ENCODE measurements around the gene RASSF8. TPM values are rescaled to one million over a fixed set of nuclear protein-coding genes. Genes with fewer than 3 reads are reported as not detected.

Gene RASSF8
- total RNA-seq, 1 experiment from 2014 or later = 9.2 TPM

DNA sequence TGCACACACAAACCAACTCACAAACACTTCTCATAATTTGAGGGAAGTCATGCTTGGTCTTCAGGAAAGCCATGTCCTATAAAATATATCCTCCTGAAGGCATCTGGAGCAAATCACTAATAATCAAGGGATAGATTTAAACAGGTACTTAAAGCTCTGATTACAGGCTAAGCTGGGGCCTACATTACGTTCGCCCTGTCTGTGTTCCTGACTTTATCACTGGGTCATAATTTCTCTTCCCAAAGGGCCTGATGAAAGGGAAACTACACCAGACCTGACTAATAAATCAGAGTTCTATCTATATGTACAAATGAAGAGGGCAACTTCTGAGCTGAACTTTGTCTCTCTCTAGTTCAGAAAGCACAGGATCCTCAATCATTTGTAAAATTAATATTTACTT is 43.9 kb upstream of the RASSF8 start:
- Histone ChIP-seq H3K36me3 (ENCODE audit: control insufficient read depth in 1 of 2, insufficient read depth in 2 of 2, low read length in 2 of 2) (no peaks in the 10 kb centered on the region), H2AFZ (ENCODE audit: low read depth, low read length, poor library complexity, severe bottlenecking) (no peak overlapping the region), H3K9ac (ENCODE audit: low read length) (no peak overlapping the region), H3K4me1 (ENCODE audit: control insufficient read depth in 1 of 2, insufficient read depth in 2 of 2, low read length in 2 of 2) (no peaks in the 10 kb centered on the region), H3K27ac (ENCODE audit: low read depth, low read length) (no peak overlapping the region), H3K4me2 (ENCODE audit: low read length) (no peak overlapping the region), H3K9me3 (ENCODE audit: control insufficient read depth in 1 of 2, insufficient read depth in 1 of 2, low read depth in 1 of 2, low read length in 2 of 2) (no peaks in the 10 kb centered on the region), H3K9me2 (ENCODE audit: insufficient read depth) (no peaks in the 10 kb centered on the region), H4K20me1 (ENCODE audit: insufficient read depth) (no peaks in the 10 kb centered on the region), H3K4me3 (replicated peaks in 1 of 2; ENCODE audit: low read depth in 1 of 2, low read length in 2 of 2) (no peak overlapping the region), H3K79me2 (ENCODE audit: insufficient read depth, low read length) (no peaks in the 10 kb centered on the region), H3K27me3 (ENCODE audit: insufficient read depth, low read length) (no peaks in the 10 kb centered on the region)
- RAD21 ChIA-PET (ENCODE audit: low non-redundant PET in 1 of 2, low total read pairs in 2 of 2, uncharacterized antibody in 2 of 2, unreplicated experiment in 2 of 2) = no interaction called here
- POLR2A ChIA-PET = no interaction called here
- TF ChIP-seq, protein P1, sequence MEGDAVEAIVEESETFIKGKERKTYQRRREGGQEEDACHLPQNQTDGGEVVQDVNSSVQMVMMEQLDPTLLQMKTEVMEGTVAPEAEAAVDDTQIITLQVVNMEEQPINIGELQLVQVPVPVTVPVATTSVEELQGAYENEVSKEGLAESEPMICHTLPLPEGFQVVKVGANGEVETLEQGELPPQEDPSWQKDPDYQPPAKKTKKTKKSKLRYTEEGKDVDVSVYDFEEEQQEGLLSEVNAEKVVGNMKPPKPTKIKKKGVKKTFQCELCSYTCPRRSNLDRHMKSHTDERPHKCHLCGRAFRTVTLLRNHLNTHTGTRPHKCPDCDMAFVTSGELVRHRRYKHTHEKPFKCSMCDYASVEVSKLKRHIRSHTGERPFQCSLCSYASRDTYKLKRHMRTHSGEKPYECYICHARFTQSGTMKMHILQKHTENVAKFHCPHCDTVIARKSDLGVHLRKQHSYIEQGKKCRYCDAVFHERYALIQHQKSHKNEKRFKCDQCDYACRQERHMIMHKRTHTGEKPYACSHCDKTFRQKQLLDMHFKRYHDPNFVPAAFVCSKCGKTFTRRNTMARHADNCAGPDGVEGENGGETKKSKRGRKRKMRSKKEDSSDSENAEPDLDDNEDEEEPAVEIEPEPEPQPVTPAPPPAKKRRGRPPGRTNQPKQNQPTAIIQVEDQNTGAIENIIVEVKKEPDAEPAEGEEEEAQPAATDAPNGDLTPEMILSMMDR (IDR thresholded peaks at IDR 0.05 in 2 of 3, conservative IDR thresholded peaks at IDR 0.05 in 1 of 3; ENCODE audit: borderline replicate concordance in 1 of 3, insufficient read depth in 1 of 3, low read depth in 2 of 3, low read length in 2 of 3) = no peak
- TF ChIP-seq TCF7L2 (IDR thresholded peaks at IDR 0.05; ENCODE audit: borderline replicate concordance, extremely low read depth, insufficient read depth, insufficient read length) (no peak), YY1 (IDR thresholded peaks at IDR 0.05; ENCODE audit: extremely low read depth, insufficient replicate concordance, low read depth, low read length) (no peak), SP1 (IDR thresholded peaks at IDR 0.05; ENCODE audit: low read depth) (no peak), JUND (IDR thresholded peaks at IDR 0.05) (no peak), SIN3A (IDR thresholded peaks at IDR 0.05; ENCODE audit: low read depth) (no peak)
- DNase-seq (ENCODE audit: low read depth, low spot score) (no peak), ATAC-seq (no peak)
- CTCF ChIA-PET = interaction anchor here (0.6 kb wide), 1 partner anchor 146 kb away, joined by 5 read pairs; no protein-coding TSS in a partner anchor
- no TSS peak for BruUV-seq (replicated peaks)
- intact Hi-C loops (cut with micrococcal nuclease) = no loop called here

DNA sequence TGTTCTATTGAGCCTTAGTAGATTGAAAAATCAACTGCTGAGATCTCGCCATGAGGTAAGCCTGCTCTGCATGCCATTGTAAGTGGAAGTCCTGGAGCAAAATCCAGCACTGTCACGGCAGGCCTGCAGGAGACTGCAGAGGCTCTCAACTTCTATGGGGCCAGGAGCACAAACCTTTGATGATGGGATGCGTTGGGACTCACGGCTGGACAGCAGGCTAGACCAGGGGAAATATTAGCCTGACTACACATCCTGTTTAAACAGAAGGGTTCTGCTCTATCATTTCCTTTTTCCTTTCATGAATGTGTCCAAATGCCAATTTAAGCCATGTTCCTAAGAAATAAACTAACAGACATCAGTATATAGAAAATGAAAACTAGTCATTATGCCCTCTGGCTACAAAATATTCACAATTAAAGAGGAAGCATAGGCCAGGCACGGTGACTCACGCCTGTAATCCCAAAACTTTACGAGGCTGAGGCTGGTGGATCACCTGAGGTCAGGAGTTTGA is 33.9 kb upstream of the RASSF8 start:
- H3K27ac ChIP-seq (ENCODE audit: low read depth, low read length) = no peak overlapping the region
- ChIA-PET POLR2A (no interaction called here), RAD21 (ENCODE audit: low non-redundant PET in 1 of 2, low total read pairs in 2 of 2, uncharacterized antibody in 2 of 2, unreplicated experiment in 2 of 2) (no interaction called here), CTCF (no interaction called here)
- no peaks in the 10 kb centered on the region for H3K79me2 ChIP-seq (ENCODE audit: insufficient read depth, low read length)
- H3K36me3 ChIP-seq (ENCODE audit: control insufficient read depth in 1 of 2, insufficient read depth in 2 of 2, low read length in 2 of 2) = no peaks in the 10 kb centered on the region
- H3K4me3 ChIP-seq (replicated peaks in 1 of 2; ENCODE audit: low read depth in 1 of 2, low read length in 2 of 2) = no peak overlapping the region
- H3K4me1 ChIP-seq (ENCODE audit: control insufficient read depth in 1 of 2, insufficient read depth in 2 of 2, low read length in 2 of 2) = peaks cover 3 to 14% of the 10 kb centered on the region in 2 experiments; a peak in 3 of 4 replicates
- no peaks in the 10 kb centered on the region for H3K9me2 ChIP-seq (ENCODE audit: insufficient read depth)
- ATAC-seq = peak; percentile 52
- peak overlapping the region; percentile 49 for H3K4me2 ChIP-seq (ENCODE audit: low read length)
- no peaks in the 10 kb centered on the region for H4K20me1 ChIP-seq (ENCODE audit: insufficient read depth)
- no peak overlapping the region for H3K9ac ChIP-seq (ENCODE audit: low read length)
- H2AFZ ChIP-seq (ENCODE audit: low read depth, low read length, poor library complexity, severe bottlenecking) = peak overlapping the region; percentile 9
- H3K27me3 ChIP-seq (ENCODE audit: insufficient read depth, low read length) = no peaks in the 10 kb centered on the region
- intact Hi-C loops (cut with micrococcal nuclease) = no loop called here
- DNase-seq (ENCODE audit: low read depth, low spot score) = no peak
- H3K9me3 ChIP-seq (ENCODE audit: control insufficient read depth in 1 of 2, insufficient read depth in 1 of 2, low read depth in 1 of 2, low read length in 2 of 2) = no peaks in the 10 kb centered on the region
- no TSS peak for BruUV-seq (replicated peaks)
- TF ChIP-seq JUND (IDR thresholded peaks at IDR 0.05) = no peak
- TF ChIP-seq, protein P2, sequence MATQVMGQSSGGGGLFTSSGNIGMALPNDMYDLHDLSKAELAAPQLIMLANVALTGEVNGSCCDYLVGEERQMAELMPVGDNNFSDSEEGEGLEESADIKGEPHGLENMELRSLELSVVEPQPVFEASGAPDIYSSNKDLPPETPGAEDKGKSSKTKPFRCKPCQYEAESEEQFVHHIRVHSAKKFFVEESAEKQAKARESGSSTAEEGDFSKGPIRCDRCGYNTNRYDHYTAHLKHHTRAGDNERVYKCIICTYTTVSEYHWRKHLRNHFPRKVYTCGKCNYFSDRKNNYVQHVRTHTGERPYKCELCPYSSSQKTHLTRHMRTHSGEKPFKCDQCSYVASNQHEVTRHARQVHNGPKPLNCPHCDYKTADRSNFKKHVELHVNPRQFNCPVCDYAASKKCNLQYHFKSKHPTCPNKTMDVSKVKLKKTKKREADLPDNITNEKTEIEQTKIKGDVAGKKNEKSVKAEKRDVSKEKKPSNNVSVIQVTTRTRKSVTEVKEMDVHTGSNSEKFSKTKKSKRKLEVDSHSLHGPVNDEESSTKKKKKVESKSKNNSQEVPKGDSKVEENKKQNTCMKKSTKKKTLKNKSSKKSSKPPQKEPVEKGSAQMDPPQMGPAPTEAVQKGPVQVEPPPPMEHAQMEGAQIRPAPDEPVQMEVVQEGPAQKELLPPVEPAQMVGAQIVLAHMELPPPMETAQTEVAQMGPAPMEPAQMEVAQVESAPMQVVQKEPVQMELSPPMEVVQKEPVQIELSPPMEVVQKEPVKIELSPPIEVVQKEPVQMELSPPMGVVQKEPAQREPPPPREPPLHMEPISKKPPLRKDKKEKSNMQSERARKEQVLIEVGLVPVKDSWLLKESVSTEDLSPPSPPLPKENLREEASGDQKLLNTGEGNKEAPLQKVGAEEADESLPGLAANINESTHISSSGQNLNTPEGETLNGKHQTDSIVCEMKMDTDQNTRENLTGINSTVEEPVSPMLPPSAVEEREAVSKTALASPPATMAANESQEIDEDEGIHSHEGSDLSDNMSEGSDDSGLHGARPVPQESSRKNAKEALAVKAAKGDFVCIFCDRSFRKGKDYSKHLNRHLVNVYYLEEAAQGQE (IDR thresholded peaks at IDR 0.05; ENCODE audit: low read depth) = no peak
- no peak for TF ChIP-seq ELF1 (IDR thresholded peaks at IDR 0.05; ENCODE audit: borderline replicate concordance, low read depth)
- TF ChIP-seq, protein P3, sequence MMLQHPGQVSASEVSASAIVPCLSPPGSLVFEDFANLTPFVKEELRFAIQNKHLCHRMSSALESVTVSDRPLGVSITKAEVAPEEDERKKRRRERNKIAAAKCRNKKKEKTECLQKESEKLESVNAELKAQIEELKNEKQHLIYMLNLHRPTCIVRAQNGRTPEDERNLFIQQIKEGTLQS (IDR thresholded peaks at IDR 0.05) = no peak
- no peak for TF ChIP-seq CBX3 (IDR thresholded peaks at IDR 0.05; ENCODE audit: low read depth)
- TF ChIP-seq EGR1 (IDR thresholded peaks at IDR 0.05; ENCODE audit: low read depth) = no peak
- no peak for TF ChIP-seq SRF (IDR thresholded peaks at IDR 0.05; ENCODE audit: low read depth)
- no peak for TF ChIP-seq FOSL1 (IDR thresholded peaks at IDR 0.05; ENCODE audit: low read depth)
- no peak for TF ChIP-seq RAD21 (IDR thresholded peaks at IDR 0.05; ENCODE audit: low read depth)
- no peak for TF ChIP-seq ZFX (IDR thresholded peaks at IDR 0.05)
- TF ChIP-seq EZH2phosphoT487 (IDR thresholded peaks at IDR 0.05; ENCODE audit: borderline replicate concordance) = no peak
- TF ChIP-seq SIN3A (IDR thresholded peaks at IDR 0.05; ENCODE audit: low read depth) = no peak
- no peak for TF ChIP-seq TCF7L2 (IDR thresholded peaks at IDR 0.05; ENCODE audit: borderline replicate concordance, extremely low read depth, insufficient read depth, insufficient read length)
- TF ChIP-seq POLR2A (IDR thresholded peaks at IDR 0.05; ENCODE audit: borderline replicate concordance, extremely low read depth, insufficient read depth, insufficient read length) = no peak

Measured in HCT116 (cell line).